Activated CD4-positive, alpha-beta T cell treated with anti-CD3 and anti-CD28 coated beads, Interleukin-2, amount 10 ng/mL, durations not matched to agents 7 days and 5 days (primary cell): Measurements from ENCODE around the gene DNAH7. TPM values are rescaled to one million over a fixed set of nuclear protein-coding genes. Genes with fewer than 3 reads are reported as not detected.

Experiments
- CTCF ChIA-PET: fragments of 350-600 bp; sonication (Branson Sonifier 250); formaldehyde crosslinking; loops from one replicate; lab custom pipeline; 2021; ENCODE audit warnings: antibody characterized with exemption; lab: Charles Lee
- POLR2A ChIA-PET: fragments of 350-600 bp; sonication (Branson Sonifier 250); formaldehyde crosslinking; loops from one replicate; lab custom pipeline; 2021; ENCODE audit warnings: antibody characterized with exemption; lab: Charles Lee
- DNase-seq: peaks from one replicate; pipeline ENCODE4 v3.0.0-alpha.2; 2020
- H3K27ac Mint-ChIP-seq: one replicate; pipeline ENCODE4 v1.8.0; 2021; ENCODE audit warnings: mild to moderate bottlenecking, moderate library complexity, mixed read lengths
- H3K27me3 Mint-ChIP-seq: one replicate; pipeline ENCODE4 v1.8.0; 2021; ENCODE audit warnings: mixed read lengths
- H3K36me3 Mint-ChIP-seq: one replicate; pipeline ENCODE4 v1.8.0; 2021; ENCODE audit warnings: low read depth, mixed read lengths
- H3K4me1 Mint-ChIP-seq: one replicate; pipeline ENCODE4 v1.8.0; 2021; ENCODE audit warnings: mixed read lengths
- H3K4me3 Mint-ChIP-seq: one replicate; pipeline ENCODE4 v1.8.0; 2021; ENCODE audit warnings: mild to moderate bottlenecking, moderate library complexity, mixed read lengths
- H3K9me3 Mint-ChIP-seq: one replicate; pipeline ENCODE4 v1.8.0; 2021; ENCODE audit warnings: mixed read lengths
- total RNA-seq, 2 experiments: library from RNA; stranded (reverse); gene quantifications; one replicate each; pipeline ENCODE4 v1.2.3, GENCODE V29; 2021

Gene DNAH7
- total RNA-seq, 2 experiments from 2014 or later = 0.04 TPM; not detected in 1

DNA sequence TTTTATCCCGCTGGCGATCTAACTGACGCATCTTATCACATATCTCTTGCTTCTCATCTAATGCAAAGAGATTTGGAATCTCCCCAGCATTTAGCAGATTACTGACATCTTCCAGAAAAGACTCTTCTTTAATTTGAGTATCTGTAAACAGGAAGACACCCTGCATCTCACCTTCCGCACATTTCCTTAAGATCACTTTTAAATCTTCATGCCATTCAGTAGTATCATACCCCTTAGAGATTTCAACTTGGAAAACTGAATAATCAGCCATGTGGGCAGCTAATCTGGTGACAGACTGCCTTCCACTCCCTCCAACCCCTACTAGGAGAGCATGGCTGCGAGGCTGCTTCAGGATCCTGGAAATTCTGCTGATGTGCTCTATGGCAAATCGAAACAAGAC lies 204.3 kb downstream of the DNAH7 start:
- ChIA-PET CTCF (no interaction called here), POLR2A (no interaction called here)
- Mint-ChIP-seq H3K27ac (no peak overlapping the region), H3K9me3 (no peaks in the 10 kb centered on the region), H3K27me3 (peaks cover 2% of the 10 kb centered on the region), H3K36me3 (no peaks in the 10 kb centered on the region), H3K4me1 (no peaks in the 10 kb centered on the region), H3K4me3 (no peak overlapping the region)
- DNase-seq = no peak

DNA sequence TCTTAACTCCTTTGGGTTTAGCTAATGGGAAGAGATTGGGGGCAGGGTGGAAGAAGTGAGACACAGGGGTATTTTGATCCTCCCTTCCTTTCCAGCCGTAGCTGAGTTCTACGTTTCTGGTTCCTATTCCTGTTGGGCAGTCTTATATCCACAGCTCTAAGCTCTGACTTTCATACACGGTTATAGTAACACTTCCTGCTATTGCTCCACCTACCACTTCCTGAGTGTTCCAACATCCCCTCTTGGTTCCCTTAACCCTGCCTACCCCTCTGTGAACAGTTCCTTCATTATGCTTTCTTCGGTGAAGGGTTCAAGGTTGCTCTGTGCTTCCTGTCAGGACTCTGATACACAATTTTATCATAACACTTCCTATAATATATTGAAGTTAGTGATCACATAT lies 205.1 kb downstream of the DNAH7 start:
- Mint-ChIP-seq H3K4me3 (no peak overlapping the region), H3K27ac (no peak overlapping the region), H3K9me3 (no peaks in the 10 kb centered on the region), H3K4me1 (no peaks in the 10 kb centered on the region), H3K36me3 (no peaks in the 10 kb centered on the region), H3K27me3 (peaks cover 2% of the 10 kb centered on the region)
- no peak for DNase-seq
- POLR2A ChIA-PET = no interaction called here
- CTCF ChIA-PET = no interaction called here

DNA sequence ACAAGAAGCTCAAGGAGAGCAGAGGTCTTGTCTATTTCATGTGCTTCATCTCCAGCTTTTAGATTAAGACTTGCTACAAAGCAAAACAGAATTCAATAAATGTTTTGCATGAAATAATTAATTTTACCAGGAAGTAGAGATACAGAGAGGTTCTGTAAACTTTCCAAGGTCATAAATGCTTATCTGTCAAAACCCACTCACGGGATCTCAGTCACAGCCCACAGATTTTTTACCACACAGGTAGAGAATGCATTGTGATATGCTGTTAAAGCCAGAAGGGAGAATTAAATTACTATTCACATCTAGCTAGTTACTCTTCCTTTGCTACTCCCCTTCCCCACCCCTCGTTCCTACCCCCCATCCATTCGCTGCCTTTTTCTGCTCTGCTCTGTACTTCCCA lies 205.5 kb downstream of the DNAH7 start:
- Mint-ChIP-seq H3K27ac (no peak overlapping the region), H3K9me3 (no peaks in the 10 kb centered on the region), H3K4me3 (no peak overlapping the region), H3K36me3 (no peaks in the 10 kb centered on the region), H3K4me1 (no peaks in the 10 kb centered on the region), H3K27me3 (peaks cover 2% of the 10 kb centered on the region)
- POLR2A ChIA-PET = no interaction called here
- DNase-seq = no peak
- CTCF ChIA-PET = no interaction called here

DNA sequence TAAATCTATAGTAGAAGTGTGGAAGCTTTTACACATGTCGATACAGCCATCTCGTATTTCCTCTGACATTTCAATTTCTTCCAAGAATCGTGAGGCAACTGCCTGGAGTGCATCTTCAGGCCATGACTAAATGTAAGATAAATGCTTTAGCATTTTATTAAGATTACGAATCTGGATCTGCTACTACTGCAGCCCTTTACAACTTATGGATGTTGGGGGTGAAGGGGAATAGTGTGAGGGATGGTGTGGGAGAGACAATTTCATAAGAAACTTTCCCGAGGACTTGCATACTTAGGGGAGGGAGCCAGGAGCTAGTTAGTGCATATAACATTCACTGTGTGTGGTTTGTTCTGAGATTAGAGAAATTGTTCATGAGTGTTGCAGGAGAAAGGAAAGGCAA lies 206.8 kb downstream of the DNAH7 start:
- Mint-ChIP-seq H3K27me3 (peaks cover 2% of the 10 kb centered on the region), H3K4me3 (no peak overlapping the region), H3K36me3 (no peaks in the 10 kb centered on the region), H3K4me1 (no peaks in the 10 kb centered on the region), H3K9me3 (no peaks in the 10 kb centered on the region), H3K27ac (no peak overlapping the region)
- POLR2A ChIA-PET = no interaction called here
- no peak for DNase-seq
- CTCF ChIA-PET = no interaction called here

DNA sequence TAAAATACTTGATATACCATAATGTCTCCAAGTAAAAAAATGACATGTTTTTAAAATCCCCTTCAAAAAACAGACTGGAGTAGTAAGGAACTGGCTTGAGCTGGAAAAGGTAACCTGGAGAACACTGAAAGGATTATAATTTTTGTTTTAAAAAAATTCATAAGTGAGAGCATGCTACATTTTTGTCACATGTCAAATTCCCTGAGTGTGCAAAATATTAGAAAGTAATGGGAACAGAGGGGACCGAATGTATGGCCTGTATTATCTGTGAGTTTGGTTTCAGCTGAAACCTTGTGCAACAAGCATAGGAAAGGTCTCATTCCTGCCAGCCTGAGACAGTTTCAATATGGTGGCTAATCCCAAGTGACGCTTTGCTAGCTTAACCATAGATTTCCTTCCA lies 209.1 kb downstream of the DNAH7 start:
- Mint-ChIP-seq H3K4me1 (no peaks in the 10 kb centered on the region), H3K4me3 (no peak overlapping the region), H3K27me3 (peaks cover 2% of the 10 kb centered on the region), H3K27ac (no peak overlapping the region), H3K9me3 (no peaks in the 10 kb centered on the region), H3K36me3 (no peaks in the 10 kb centered on the region)
- no peak for DNase-seq
- ChIA-PET CTCF (interaction anchor here (0.6 kb wide), 1 partner anchor 96 kb away, joined by 4 read pairs; no protein-coding TSS in a partner anchor), POLR2A (no interaction called here)

DNA sequence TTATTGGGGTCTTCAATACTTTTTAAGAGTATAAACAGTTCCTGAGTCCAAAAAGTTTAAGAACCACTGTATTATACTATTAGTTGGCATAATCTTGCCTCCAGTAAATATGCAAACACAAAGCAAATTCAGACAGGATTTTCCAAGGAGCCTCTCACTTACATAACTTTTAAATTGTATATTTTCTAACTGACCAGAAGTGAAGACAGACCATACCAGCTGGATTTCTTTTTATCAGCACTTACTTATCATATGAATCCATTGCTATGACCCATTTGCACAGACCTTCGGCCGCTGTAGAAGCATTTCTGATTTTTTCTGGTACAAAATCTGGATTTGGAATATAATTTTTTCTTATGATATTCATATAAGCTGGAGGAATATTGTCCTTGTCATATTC lies 211.5 kb downstream of the DNAH7 start:
- Mint-ChIP-seq H3K27ac (no peak overlapping the region), H3K4me3 (no peak overlapping the region), H3K9me3 (no peaks in the 10 kb centered on the region), H3K27me3 (peaks cover 4% of the 10 kb centered on the region), H3K36me3 (no peaks in the 10 kb centered on the region), H3K4me1 (no peaks in the 10 kb centered on the region)
- CTCF ChIA-PET = no interaction called here
- POLR2A ChIA-PET = no interaction called here
- DNase-seq = no peak

DNA sequence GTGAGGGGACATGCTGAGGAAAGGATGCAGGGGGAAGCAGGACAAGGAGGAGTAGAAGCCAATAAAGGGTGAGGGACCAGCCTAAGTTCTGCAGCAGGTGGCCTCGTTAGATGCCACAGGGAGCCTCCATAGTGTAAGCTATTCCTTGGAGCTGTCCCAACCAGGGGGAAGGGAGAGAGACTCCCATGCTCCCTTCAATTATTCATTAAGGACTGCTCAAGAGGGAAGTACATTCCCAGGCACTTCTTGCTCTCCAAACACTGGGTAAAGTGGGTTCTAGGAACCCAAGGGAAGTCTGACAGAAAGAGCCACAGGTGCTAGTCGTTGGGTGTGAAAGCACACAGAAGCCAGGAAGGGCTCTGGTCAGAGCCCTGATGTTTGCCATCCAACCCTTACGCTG lies 217.9 kb downstream of the DNAH7 start:
- POLR2A ChIA-PET = no interaction called here
- Mint-ChIP-seq H3K4me3 (no peak overlapping the region), H3K4me1 (no peaks in the 10 kb centered on the region), H3K27me3 (peaks cover 6% of the 10 kb centered on the region), H3K27ac (no peak overlapping the region), H3K9me3 (no peaks in the 10 kb centered on the region), H3K36me3 (no peaks in the 10 kb centered on the region)
- DNase-seq = no peak
- CTCF ChIA-PET = interaction anchor here (0.7 to 0.9 kb wide), 2 partner anchors 41 to 610 kb away, joined by 3 read pairs; no protein-coding TSS in a partner anchor

DNA sequence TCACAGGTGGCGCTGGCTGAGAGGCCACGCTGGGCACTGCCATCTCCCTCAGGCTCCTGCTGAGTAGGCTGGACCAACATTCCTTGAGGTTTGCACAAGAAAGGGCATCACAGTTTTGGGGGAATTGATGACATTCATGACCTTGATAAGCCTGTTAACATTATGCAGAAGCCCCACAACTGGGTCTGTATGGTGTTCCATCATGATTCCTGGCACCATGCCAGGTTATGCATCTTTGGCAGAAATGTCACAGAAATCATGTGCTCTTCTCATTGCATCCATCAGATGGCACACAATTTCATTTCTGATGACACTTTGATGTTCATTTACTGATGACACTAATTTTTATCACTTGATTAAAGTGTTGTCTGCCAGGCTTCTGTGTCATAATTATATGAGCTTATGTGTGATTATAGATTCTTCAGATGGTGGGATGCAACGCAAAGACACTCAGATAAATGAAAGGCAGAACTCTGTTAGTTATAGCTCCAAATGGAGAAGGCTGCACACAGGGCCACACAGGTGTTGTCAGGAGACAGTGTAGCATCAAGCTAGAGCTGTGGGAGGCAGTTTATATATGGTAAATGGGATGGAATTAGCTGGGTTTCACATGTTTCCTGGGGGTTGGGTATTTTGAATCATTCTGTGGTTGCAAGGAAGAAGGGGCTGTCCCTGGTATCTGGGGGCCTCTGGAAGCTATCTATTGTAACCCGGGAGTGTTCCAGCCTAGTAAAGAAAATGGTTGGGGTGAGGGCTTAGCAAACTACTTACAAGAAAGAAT lies 220.3 kb downstream of the DNAH7 start:
- CTCF ChIA-PET = interaction anchor here (1.3 kb wide), 1 partner anchor 11 kb away, joined by 3 read pairs; no protein-coding TSS in a partner anchor
- Mint-ChIP-seq H3K4me3 (no peak overlapping the region), H3K4me1 (no peaks in the 10 kb centered on the region), H3K36me3 (no peaks in the 10 kb centered on the region), H3K27me3 (peaks cover 6% of the 10 kb centered on the region), H3K9me3 (no peaks in the 10 kb centered on the region), H3K27ac (no peak overlapping the region)
- no peak for DNase-seq
- POLR2A ChIA-PET = no interaction called here

DNA sequence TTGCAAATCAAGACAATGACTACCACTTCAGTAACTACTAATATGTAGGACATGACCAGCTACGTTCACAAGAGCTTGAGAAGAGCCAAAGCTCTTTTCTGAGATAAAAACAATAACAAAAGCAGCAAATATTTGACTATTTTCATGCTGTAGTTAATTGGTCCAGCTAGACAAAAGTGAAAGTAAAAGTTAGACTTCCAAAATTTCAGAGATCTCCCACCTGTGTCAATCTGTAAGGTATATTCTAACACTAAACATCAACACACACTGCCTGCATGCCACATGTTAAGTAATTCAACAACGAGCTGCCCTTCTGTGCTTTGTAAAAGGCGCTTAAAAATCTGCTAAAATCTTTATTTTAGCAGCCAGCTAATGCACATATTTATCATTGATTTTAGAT lies 225.7 kb downstream of the DNAH7 start:
- ChIA-PET CTCF (interaction anchor here (0.6 to 1.0 kb wide), 2 partner anchors 192 to 225 kb away, joined by 3 to 4 read pairs; partner anchors contain the start of gene DNAH7), POLR2A (interaction anchor here (0.6 kb wide), 1 partner anchor 639 kb away, joined by 3 read pairs; no protein-coding TSS in a partner anchor)
- peaks cover 6% of the 10 kb centered on the region for H3K4me1 Mint-ChIP-seq
- no peaks in the 10 kb centered on the region for H3K36me3 Mint-ChIP-seq
- no peak overlapping the region for H3K27ac Mint-ChIP-seq
- peaks cover 12% of the 10 kb centered on the region for H3K27me3 Mint-ChIP-seq
- no peaks in the 10 kb centered on the region for H3K9me3 Mint-ChIP-seq
- no peak for DNase-seq
- no peak overlapping the region for H3K4me3 Mint-ChIP-seq

DNA sequence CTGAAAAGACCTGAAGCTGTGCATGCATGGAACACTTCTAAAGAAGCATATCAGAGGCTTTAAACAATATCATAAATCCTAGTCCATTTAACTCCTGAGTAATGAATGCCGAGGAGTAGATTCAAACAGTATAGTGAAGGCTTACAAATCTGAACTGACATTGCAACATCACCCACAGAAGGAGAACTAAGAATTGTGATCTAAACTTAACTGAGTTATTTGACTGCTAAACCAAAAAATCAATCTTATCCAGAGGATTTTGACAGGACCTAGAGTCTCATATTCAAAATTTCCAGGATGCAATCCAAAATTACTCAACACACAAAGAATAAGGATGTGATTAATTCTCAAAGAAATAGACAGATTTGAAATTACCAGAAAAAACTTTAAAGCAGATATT lies 230.6 kb downstream of the DNAH7 start:
- no peak overlapping the region for H3K4me3 Mint-ChIP-seq
- peaks cover 5% of the 10 kb centered on the region for H3K4me1 Mint-ChIP-seq
- no peaks in the 10 kb centered on the region for H3K9me3 Mint-ChIP-seq
- ChIA-PET CTCF (no interaction called here), POLR2A (no interaction called here)
- H3K27me3 Mint-ChIP-seq = peaks cover 13% of the 10 kb centered on the region
- no peak for DNase-seq
- H3K36me3 Mint-ChIP-seq = no peaks in the 10 kb centered on the region
- H3K27ac Mint-ChIP-seq = no peak overlapping the region

DNA sequence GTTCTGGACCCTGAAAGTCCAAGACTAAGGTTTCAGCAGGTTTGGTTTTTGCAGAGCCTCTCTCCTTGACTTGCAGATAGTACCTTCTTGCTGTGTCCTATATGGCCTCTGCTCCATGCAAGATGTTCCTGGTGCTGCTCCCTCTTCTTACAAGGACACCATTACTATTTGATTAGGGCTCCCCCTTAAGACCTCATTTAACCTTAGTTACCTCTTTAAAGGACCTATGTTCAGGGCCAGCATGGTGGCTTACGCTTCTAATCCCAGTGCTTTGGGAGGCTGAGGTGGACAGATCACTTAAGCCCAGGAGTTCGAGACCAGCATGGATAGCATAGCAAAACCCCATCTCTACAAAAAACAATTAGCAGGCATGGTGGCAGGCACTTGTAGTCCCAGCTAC lies 232.6 kb downstream of the DNAH7 start:
- CTCF ChIA-PET = no interaction called here

DNA sequence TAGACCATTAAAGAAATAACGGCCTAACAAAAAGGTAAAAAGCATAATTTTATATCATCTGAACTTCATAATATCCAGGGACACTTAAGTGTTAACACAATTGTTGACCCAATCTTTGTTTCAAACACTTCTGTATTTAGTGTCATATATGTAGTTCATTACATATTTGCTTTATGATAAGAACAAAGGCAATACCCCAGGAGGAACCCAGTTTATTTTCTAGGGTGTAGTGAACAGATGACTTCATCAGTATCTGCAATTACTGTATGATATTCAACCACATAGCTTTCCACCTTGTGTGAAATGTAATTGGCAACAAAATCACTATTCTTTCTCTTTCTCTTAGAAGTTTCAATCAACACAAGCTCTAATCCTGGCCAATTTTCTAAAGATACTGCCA lies 233.8 kb downstream of the DNAH7 start:
- POLR2A ChIA-PET = no interaction called here
- Mint-ChIP-seq H3K9me3 (no peaks in the 10 kb centered on the region), H3K27me3 (peaks cover 15% of the 10 kb centered on the region), H3K4me1 (no peaks in the 10 kb centered on the region), H3K27ac (no peak overlapping the region), H3K36me3 (no peaks in the 10 kb centered on the region), H3K4me3 (no peak overlapping the region)
- no peak for DNase-seq
- CTCF ChIA-PET = interaction anchor here (0.6 kb wide), 1 partner anchor 20 kb away, joined by 4 read pairs; no protein-coding TSS in a partner anchor

More for the DNA sequence above, 232.6 kb downstream of the DNAH7 start:
- POLR2A ChIA-PET = interaction anchor here (0.6 kb wide), 1 partner anchor 625 kb away, joined by 4 read pairs; no protein-coding TSS in a partner anchor
- no peaks in the 10 kb centered on the region for H3K9me3 Mint-ChIP-seq
- H3K27me3 Mint-ChIP-seq = peaks cover 13% of the 10 kb centered on the region
- H3K27ac Mint-ChIP-seq = no peak overlapping the region
- no peak overlapping the region for H3K4me3 Mint-ChIP-seq
- no peaks in the 10 kb centered on the region for H3K4me1 Mint-ChIP-seq
- no peak for DNase-seq
- H3K36me3 Mint-ChIP-seq = no peaks in the 10 kb centered on the region

DNA sequence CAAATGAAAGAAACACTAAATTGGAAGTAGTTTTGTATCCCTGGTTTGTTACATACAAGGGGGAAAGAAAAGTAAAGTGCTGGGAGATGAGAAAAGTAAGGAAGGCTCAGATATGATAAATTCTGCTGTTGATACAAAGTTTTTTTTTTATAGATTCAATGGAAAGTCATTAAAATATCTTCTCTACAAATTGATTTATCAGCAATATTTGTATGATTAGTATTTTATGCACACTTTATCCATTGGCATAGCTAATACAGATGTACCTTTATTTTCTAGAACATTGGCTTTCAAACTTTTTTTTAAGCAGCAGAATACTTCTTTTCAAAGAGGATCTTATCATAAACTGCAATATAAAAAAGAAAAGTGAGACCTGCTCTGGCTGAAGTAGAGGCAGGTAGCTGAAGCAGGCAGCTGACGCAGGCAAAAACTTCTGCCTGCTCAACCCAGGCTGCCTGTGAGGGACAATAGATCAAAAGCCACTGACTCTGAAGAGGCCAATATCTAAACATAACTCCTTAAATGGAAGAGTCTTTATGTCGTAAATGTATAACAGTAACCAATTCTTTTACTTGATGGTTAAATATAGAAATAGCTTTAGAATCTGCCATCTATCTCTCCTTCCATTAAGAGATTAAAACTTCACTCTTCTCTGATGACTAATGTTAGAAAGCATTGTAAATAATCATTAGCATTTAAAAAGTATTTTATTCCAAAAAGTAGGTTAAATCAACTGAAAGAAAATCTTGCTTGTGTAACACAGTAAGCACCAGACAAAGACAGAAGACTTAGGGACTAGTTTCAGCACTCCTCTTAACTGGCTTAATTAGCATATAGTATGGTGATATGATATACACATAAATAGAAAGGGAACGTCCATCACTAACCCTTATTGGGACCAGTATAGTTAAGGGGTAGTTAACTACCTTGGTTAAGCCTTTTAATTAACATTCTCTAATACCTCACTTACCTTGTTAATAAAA lies 237.4 kb downstream of the DNAH7 start:
- no peaks in the 10 kb centered on the region for H3K9me3 Mint-ChIP-seq
- H3K27ac Mint-ChIP-seq = no peak overlapping the region
- peaks cover 2% of the 10 kb centered on the region for H3K27me3 Mint-ChIP-seq
- DNase-seq = no peak
- no peaks in the 10 kb centered on the region for H3K36me3 Mint-ChIP-seq
- ChIA-PET POLR2A (no interaction called here), CTCF (no interaction called here)
- no peaks in the 10 kb centered on the region for H3K4me1 Mint-ChIP-seq
- H3K4me3 Mint-ChIP-seq = no peak overlapping the region
